GM19023 (cell line): ENCODE measurements around the gene USH1G.
"Not testable (repeated sequence)": the region's sequence is repeated elsewhere in the genome, so short reads cannot be mapped to it uniquely, and the experiment has no call there.

Experiments
- ATAC-seq: cut with Tn5 transposase; IDR thresholded peaks from one replicate; pipeline ENCODE4 v1.9.1; 2021; ENCODE audit warnings: mild to moderate bottlenecking, moderate library complexity; ENCODE audit not compliant: unreplicated experiment

The USH1G gene

DNA sequence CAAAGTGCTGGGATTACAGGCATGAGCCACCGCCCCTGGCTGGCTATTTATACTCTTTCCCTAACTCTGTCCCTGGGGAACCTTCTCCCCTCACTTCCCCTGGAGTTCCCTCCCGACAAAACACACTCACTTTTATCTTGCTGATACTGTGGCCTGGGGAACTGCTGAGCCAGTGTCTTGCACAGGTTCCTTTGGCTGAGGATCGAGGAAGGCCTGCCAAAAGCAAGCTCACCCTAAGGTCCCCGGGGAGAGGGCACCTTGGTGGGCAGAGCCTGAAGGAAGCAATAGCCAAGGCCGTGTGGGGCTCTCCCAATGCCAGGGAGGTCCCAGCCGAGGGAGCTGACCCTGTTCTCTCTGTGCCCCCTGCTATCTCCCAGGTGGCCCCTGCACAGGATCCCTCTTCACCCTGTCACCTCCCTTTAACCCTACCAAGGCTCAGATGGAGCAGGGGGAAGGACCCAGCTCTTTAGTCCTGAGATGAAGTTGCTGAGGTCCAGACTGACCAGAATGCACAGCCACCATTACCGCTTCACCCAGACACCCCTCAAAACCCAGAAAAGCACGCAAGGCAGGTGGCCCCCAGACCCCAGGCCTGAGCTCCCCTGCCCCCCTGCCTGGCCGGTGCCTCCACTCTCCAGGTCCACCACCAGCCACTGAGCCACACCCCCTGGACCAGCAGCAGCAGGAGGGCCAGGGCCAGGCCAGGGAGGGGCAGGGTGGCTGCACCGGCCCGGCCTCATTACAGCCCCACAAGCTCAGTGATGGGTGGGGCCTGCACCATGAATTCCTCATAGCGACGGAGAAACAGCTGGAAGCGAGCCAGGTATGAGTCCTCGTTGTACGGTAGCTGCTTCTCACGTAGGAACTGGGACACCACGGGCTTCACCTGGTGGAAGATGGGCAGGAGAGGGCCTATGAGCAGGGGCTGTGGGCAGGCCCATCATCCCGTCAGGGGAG lies 45.2 kb downstream of the USH1G start:
- no peak for ATAC-seq

DNA sequence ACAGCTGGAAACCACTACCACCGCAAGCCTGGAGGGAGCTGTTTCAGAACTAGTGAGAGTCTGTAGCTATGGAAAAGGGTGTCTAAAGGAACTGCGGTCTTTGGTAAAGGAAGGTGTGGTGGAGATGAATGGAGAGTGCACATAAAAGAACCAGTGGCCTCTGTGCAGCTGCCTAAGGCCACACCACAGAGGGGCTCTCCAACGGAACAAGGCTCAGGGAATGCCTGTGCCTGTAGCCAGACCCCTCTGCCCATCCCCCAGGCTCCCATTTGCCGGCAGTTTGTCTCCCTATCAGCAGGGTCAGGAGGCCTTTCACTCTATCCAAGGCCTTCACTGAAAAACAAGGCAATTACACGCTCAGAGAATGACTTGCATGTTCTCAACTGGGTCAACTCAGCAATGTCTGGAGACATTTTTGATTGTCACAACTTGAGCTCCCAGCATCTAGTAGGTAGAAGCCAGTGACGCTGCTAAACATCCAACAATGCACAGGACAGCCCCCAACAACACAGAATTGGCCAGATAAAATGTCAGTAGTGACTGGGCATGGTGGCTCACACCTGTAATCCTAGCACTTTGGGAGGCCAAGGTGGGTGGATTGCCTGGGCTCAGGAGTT lies 47.0 kb downstream of the USH1G start:
- ATAC-seq: no peak

DNA sequence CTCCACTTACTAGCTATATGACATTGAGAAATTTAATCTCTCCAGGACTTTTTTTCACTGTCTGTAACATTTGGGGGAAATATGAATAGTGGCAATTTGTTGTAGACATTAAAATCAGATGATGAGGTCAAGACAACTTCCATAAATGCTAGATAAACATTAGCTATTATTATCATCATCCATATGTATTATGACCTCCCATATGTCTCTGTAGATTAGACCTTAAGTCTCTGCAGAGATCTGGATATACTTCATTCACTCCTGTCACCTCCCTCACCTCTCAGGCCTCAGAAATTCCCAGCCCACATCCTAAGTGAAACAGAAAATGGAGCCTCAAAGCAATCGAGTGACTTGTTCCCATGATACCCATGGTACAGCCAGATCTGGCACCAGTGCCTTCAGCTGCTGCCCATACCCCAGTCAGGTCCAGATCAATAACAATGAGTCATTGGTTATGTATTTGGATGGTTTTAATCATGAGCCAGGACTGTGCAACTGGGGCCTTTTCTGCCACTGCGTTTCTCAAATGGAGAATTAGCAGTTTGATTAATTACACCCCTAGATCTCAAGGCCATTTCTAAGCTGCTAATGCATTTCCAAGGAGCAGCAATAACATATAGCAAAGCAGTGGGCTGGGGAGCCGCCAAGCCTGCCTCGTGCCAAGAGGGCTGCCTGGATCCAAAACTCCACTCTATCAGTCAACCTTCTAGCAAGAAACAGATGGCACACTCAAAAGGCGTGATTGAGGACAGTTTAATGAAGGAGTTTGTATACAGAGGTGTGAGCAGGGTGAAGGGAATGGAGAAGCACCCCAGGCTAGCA lies 47.7 kb downstream of the USH1G start:
- no peak for ATAC-seq

DNA sequence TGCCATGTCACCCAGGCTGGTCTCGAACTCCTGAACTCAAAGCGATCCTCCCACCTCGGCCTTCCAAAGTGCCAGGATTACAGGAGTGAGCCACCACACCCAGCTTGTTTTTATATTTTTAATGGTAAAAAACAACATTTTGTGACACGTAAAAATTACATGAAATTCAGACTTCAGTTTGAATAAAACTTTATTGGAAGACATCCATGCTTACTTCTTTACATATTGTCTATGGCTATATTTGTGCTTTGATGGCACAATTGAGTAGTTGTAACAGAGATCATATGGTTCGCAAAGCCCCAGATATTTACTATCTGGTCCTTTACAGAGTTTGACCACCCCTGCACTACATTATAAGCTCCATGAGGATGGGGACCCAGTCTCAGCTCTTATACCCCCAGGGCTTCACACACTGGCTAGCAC lies 48.4 kb downstream of the USH1G start:
- no peak for ATAC-seq

DNA sequence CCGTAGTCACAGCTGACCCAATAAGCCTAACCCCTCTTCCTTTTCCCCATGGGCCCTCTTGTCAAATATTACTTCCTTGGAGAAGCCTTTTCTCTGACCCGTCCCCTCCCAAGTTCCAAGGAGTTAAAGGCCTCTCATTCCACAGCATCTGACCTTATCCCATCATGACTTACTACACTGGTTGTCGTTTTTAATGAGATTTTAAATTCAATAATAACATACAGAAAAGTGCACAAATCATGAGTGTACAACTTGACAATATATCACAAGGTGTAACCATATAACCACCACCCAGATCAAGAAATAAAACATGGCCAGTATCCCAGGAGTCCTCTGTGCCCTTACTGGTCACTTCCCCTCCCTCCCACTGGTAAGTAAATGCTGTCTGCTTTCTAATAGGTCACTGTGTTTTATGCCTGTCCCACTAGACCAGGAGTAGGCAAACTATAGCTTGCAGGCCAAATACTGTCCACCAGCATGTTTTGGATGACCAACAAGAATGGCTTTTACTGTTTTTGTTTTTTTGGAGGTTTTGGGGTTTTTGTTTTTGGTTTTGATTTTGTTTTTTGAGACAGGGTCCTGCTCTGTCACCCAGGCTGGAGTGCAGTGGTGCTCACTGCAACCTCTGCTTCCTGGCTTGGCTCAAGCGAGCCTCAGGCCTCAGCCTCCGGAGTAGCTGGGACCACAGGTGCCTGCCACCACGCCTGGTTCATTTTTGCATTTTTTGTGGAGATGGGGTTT lies 49.0 kb downstream of the USH1G start:
- ATAC-seq: no peak

DNA sequence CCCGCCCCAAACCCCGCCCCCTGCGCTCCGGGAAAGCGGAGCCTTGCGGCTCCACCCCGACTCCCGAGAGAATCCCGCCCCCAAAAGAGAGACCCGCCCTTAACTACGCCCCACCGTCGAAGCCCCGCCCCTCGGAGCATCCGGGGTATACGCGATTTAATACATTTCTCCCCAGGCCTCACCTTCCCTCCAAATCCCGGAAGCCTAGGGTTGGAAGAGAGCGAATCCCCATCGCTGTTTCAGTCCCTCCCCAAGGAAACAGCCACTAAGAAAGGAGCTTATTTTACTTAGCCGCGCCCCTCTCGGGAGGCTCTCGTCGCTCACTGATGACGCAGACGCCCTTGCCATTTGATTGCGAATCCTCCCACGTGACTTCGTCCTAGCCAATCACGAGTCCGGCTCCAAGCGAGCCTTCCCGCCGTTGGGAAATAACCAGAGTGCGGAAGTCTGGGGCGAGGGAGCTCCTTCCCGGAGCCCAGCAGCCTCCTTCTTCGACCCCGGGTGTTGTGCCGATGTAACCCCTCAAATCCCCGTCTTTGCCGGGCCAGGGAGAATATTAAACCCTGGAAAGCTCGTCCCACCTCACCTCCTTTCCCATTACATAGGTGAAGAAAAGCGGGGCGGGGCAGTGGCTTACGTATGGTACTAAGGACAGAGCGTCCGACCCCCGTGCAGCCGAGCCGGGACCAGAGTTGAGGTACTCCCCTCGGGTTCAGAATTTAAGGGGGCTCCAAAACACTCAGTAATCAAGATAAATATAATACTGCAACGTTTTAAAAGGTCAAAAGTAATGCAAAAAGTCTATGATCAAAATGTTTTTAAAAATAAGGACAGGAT lies 49.8 kb downstream of the USH1G start:
- ATAC-seq: peak; percentile 90

DNA sequence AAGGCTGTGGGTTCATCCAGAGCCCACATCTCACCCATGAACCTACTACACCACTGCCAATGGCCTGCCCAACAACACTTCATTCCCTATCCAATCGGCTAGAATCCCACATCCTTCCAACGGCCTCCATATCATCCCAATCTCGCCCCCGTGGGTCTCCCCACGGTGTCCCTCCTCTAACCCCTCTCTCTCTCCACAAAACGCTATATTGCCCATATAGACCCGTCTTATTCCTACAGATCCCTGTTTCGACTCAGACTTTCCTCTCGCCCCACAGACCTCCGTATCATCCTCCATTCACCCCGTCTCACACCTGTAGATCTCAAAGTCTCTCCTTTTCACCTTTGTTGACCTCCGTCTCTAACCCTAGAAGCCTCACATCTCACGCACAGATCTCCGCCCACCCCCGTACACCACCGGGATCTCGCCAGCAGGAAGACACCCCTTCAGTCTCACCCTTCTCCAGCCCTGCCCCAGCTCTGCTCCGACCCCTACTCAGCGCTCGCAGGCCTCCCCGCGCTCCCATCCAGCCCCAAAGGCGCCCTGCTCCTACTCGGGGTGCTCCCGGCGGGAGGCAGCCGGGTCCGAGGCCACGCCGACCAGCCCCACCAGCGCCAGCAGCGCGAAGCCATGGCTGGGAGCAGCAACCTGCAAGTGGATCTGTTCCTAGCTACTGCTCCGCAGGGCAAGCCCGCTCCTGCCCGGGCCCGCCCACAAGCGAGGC lies 50.6 kb downstream of the USH1G start, which contains the start of gene FDXR:
Gene FDXR (minus strand): TSS at position 682 of the 724 bp plus-strand sequence. CDS start 50 bp downstream, at position 632.
- ATAC-seq: peak; percentile 19

DNA sequence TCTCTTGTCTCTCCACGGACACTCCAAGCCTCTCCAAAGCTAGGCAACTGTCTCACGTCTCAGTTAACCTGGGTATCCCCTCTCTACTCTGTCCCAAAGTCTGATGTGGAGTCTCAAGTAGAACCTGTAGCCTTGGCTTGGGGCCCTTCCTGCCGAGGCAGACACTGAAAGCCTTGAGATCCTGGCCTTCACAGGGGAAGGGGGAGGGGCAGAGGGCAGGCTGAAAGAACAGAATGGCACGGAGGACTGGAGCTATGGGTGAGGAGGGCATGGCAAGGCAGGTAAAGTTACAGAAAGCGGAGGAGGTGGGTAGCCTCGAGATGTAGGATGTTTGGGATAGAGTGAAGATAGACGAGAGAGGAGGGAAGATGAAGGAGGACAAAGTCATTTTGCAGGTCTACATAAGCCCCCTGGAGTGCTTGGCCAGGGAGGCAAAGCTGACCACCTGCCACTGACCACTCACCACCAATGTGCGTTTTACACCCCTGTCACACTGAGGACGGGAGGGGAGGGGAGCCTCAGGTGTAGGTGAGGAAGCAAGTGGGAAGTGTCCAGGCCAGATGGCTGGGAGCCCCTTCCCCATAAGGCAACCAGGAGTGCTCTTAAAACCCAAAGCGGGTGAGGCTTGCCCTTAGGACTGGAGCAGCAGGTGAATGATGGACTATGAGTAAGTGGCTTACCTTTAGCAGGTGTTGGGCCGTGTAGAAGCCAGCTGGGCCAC lies 51.5 kb downstream of the USH1G start:
- no peak for ATAC-seq

DNA sequence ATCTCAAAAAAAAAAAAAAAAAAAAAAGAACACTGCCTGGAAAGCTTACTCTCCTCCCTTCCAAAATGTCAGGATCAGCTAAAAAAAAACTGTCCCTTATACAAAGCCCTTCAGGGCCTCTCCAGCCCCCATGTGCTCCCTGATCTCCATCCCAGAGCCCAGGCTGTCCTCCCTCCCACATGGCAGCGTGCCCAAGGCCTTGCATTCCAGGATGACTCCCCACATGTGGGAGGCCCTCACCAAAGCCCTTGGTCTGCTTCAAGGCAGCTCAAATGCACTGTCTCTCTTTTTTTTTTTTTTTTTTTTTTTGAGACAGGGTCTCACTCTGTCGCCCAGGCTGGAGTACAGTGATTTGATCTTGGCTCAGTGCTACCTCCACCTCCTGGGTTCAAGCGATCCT lies 52.5 kb downstream of the USH1G start:
- no peak for ATAC-seq

DNA sequence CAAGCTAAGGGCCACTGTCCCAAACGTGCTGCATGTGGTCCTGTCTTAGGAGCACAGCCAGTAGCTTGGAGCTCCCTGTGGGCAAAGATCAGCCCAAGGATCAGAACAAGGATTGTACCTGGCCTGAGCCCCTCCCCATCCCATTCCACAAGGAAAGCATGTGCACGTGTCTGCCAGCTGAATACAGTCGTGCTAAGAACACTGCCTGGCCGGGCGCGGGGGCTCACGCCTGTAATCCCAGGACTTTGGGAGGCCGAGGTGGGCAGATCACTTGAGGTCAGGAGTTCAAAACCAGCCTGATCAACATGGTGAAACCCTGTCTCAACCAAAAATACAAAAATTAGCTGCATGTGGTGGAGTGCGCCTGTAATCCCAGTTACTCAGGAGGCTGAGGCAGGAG lies 53.0 kb downstream of the USH1G start:
- ATAC-seq: not testable (repeated sequence)

DNA sequence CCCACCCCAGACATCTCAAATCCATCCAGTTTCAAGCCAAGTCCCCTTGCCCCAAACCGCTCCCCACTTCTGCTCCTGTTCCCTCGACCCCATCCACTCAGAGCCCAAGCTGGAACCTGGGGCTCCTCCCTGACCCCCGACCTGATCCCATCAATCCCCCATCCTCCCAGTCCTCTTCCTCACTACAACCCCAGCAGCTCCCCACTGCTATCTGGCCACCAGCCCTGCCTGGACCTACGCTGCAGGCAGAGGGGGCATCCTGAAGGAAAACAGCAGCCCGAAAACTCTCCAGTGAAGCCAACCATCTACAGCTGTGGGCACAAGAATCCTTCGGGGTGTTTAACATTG lies 54.2 kb downstream of the USH1G start:
- no peak for ATAC-seq

DNA sequence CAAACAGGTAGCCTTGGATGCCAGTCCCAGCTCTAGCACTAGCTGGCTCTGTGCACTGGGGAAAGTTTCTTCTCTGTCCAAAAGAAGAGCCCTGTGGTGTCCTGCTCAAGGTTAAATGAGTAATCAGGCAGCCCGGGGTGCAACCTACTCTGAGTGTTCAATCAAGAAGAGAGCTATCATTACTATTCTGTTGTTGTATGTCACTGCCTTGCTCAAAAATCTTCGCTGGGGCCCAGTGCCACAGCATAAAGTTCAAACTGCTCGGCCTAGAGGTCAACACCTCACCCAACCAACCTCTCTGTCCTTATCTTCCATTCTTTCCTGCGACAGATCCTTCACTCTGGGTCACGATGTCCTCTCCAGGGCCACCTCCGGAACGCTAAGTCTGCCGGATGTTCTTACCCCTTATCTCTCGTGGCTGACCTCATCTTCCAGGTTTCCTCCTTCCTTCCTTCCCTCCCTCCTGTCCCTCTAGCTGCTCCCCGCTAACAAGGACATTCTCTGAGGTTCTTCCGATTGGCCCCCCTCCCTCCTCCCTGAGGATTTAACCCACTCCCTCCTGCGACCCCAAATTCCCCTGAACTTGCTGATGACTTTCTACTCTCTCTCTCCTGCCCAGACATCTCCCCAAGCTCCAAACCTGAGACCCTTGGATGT lies 54.7 kb downstream of the USH1G start:
- no peak for ATAC-seq

DNA sequence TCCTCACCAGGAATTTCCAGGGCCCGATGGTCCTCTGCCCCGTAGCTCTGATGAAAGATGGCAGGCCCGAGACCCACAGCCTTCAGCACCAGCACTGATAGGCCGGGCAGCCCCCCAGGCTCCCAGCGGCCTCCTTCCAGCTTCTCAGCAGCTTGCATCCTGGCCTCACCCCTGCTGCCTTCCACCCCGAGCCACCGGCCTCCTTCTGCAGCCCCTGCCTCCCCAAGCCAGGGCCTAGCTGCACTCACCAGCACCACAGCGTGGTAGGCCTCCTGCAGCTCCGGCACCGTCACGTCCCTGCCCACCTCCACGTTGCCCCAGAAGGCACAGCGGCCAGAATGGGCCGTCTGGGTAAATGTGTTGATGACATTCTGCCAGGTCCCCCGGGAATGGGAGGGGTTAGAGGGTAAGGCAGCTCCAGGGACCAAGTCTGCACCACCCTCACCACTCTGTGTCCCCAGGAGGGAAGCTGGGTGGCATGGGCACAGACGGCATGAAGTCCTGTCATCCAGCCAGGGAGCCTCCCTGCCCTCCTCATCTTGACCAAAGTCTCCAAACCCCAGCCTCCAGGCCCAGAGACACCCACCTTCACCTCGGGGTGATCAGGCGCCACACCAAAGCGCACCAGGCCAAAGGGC lies 56.7 kb downstream of the USH1G start:
- no peak for ATAC-seq
